Upper lobe of left lung (tissue), 4 donors: ENCODE results near the gene AFG3L2.

Source experiments
- CTCF ChIP-seq, 6 experiments: fragments of 450-650 bp in 4 of 6; fragments of 200-600 bp in 2 of 6; sonication (generic) in 2 of 6; IDR thresholded peaks; one replicate each; pipeline ENCODE4 v1.5.1; 2016 to 2019; ENCODE audit warnings: antibody characterized with exemption in 6 of 6
- POLR2A ChIP-seq, 4 donors: fragments of 450-650 bp; IDR thresholded peaks; one replicate each; pipeline ENCODE4 v1.5.1; 2016 to 2017; ENCODE audit warnings: antibody characterized with exemption in 4 of 4, mild to moderate bottlenecking in 2 of 4
- POLR2AphosphoS5 ChIP-seq, 2 donors: sonication (generic); formaldehyde crosslinking; IDR thresholded peaks; one replicate each; pipeline ENCODE4 v1.5.1; 2017; ENCODE audit warnings: antibody characterized with exemption in 2 of 2

DNA sequence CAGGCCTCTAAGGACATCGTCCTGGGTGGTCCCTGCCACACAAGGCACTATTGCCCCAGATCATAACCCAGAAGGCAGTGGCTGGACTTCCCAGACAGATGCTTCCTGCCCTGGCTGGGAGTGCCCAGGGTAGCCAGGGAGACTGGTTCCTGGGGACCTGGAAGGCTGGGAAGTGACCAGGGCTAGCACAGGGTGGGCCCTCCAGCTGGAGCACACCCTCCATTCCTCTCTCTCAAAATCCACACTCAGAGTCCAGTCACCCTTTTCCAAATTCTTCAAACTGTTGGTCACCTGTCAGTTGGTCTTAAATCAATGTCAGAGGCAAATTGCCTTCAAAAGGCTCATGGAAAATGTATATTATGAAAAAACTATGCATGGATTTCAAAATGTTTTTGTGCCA lies 80.6 kb downstream of the AFG3L2 start:
- TF ChIP-seq POLR2A (IDR thresholded peaks at IDR 0.05) (no peak), CTCF (IDR thresholded peaks at IDR 0.05) (no peak), POLR2AphosphoS5 (IDR thresholded peaks at IDR 0.05) (no peak)
